GM21529 (cell line): ENCODE measurements around the gene HOXD8.

ENCODE experiments used
- ATAC-seq: cut with Tn5 transposase; IDR thresholded peaks from one replicate; pipeline ENCODE4 v1.9.1; 2021; ENCODE audit not compliant: unreplicated experiment

HOXD8 gene

GRCh38 chr2:176114930-176115625, 14.4 kb upstream of the HOXD8 start:
- no peak for ATAC-seq

GRCh38 chr2:176115883-176116813, 13.4 kb upstream of the HOXD8 start, which contains the start of gene HOXD10:
Gene HOXD10, plus strand, starts transcription at chr2:176116778. Its CDS starts 56 bp downstream, at chr2:176116834.
- ATAC-seq = no peak

DNA sequence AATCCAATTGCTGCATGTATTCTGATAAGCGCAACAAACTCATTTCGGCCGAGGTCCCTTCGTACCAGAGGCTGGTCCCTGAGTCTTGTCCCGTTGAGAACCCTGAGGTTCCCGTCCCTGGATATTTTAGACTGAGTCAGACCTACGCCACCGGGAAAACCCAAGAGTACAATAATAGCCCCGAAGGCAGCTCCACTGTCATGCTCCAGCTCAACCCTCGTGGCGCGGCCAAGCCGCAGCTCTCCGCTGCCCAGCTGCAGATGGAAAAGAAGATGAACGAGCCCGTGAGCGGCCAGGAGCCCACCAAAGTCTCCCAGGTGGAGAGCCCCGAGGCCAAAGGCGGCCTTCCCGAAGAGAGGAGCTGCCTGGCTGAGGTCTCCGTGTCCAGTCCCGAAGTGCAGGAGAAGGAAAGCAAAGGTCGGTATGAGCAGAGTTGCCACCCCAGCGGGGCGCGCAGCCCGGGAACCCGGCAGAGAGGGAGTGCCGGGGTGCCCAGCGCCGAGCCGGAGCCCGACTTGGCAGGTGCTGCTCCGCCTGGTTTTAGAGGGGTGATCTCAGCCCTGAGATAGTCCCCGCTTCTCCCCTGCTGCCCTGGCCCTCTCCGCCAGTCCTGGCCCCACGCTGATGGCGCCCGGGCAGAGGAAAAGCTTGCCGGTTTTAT, 12.2 kb upstream of the HOXD8 start:
- ATAC-seq = no peak

- ATAC-seq = no peak
Measured at GRCh38 chr2:176117823-176118371, 11.6 kb upstream of the HOXD8 start.

- ATAC-seq = no peak
Measured at GRCh38 chr2:176118601-176119339, 10.7 kb upstream of the HOXD8 start.

DNA sequence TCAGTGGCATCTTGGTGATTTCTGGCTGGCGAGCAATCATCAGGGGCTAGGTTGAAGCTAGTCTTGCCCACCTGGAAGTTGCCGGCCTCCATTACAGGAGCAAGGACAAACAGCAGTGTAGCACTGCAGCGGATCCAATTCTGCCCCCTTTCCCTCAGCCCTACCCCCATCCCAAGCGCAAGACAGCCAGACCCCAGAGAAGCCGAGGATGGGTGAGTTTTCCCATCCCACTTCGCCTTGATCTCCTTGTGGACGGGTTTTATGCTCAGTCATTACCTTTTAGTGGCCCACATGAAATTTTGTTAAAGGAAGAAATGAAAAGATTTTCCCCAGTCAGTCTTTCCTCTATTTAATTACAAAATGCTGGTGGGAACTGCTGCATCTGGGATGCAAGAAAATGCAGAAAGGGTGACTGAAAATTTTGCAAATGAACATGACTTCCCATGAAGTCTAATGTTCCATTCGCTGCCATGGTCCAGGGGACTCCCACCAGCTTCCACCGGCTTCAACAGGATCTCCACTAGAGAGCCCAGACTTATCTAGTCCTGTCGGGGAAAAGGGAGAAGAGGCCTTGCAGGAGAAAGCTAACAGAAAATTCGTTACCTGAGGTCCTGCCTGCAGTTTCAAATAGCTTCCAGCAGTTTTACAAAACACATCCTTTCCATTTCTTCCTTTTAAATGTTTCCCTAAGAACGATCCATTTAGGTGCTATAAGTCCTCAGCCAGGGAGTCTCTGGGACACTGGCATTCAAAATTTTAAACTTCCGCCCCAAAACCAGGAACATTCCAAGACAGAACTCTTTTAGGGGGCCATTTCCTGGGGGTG, 8.9 kb upstream of the HOXD8 start:
- ATAC-seq = no peak

DNA sequence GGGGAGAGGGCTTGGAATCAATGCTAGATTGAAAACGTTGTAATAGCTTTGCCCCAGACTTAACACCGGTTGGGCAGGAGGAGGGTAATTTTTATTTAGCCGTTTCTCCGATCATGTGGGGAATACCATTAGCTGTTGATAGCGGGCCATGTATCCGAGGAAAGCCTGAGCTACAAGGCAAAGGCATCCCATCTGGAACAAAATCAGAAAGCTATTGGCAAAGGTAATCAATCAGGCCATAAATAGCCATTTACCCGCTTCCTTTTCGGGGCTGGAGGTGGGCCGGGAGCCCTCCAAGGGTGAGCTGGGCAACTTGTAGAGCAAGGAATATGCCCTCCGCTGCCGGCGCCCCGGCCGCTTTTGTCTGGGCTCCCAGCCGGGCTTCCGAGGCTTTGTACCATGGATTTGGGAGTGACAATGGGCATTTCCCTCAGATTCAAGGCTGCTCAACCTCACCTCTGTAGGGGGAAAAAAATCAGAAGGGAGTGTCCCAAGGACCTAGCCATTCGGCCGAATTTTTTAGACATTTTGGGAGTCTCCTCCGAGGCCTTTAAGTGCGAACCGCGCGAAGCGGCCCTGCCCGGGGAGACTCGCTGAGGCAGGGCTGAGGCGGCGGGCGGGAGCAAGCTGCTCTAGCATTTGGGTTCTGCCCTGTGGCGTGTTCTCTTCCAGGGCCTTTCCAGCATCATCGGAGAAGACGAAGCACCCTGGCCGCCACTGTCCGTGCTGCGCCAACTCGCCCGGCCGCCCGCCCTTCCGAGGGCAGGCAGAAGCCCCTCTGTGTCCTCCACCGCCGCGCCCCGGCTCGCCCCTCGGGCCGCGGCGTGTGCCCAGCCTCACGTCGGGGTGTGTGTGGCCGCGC, 8.1 kb upstream of the HOXD8 start:
- no peak for ATAC-seq

GRCh38 chr2:176122052-176122682, 7.3 kb upstream of the HOXD8 start:
- ATAC-seq = no peak

- ATAC-seq = no peak
Measured at GRCh38 chr2:176122683-176123410, 6.7 kb upstream of the HOXD8 start, which contains the start of gene HOXD9. Gene HOXD9, plus strand, starts transcription at chr2:176122719. Its CDS starts 50 bp downstream, at chr2:176122769.

DNA sequence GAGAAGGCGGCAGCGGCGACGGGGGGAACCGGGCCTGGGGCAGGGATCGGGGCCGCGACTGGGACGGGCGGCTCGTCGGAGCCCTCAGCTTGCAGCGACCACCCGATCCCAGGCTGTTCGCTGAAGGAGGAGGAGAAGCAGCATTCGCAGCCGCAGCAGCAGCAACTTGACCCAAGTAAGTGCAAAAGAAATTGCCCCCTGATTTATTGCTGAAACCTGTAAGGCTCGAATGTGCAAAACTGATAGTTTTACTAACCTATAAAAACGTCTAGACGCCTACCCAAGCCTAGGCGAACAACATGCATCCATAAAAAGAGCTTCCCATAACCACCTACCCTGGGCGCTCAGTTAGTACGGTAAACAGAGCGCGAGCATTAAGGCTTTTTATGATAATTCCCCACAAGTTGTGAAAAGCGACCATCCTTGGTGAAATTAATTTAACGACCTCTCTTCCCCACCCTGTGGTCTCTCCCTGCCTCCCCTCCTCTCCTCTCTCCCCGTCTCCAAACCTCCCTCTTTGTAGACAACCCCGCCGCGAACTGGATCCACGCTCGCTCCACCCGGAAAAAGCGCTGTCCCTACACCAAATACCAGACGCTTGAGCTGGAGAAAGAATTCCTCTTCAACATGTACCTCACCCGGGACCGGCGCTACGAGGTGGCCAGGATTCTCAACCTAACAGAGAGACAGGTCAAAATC, 5.9 kb upstream of the HOXD8 start:
- ATAC-seq = no peak

DNA sequence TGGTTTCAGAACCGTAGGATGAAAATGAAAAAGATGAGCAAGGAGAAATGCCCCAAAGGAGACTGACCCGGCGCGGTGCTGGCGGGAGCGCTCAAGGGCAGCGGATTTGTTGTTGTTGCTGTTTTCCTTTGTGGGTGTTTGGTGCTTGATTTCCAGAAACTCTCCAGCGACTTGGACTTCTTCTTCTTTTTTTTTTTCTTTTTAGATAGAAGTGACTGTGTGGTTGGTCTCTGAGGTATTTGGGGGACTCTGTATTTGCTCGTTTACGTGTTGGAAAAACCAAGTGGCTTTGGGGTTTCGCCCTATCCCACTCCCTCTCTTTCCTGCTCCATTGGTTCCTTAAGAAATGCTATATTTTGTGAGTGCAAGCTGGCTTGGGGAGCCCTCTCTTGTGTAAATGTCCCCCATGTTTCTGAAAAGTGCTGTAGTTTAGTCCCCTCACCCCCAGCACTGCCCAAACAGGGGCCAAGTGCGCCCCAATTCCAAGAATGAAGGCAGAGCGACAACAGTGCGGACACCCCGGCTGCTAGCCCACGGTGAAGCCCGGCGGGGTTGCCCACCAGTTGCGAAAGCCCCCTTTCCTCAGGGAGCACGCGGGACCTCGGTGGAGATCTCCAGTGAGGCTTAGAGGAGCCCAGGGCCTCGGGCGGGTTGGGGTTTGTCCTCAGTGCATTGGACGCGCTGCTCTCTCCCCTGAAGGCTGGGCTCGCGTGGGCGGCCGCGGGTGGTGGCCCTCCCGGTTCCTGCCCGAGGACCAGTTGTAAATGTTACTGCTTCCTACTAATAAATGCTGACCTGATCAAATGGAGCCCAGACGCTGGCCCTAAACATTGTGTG, 5.2 kb upstream of the HOXD8 start:
- ATAC-seq = no peak

GRCh38 chr2:176124947-176125771, 4.3 kb upstream of the HOXD8 start:
- ATAC-seq = no peak

DNA sequence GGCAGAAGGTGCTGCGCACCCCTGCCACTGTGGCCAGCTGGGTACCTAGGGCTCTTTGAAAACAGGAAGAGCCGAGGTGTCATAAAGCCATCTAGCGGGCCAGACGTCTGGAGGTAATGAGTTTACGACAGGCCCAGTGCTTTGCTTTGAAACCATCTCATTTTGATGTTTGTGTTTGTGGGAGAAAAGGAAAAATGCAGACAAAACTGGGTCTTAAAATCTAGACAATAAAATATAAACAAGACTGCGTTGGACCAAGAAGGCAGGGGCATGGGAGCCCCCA, 3.8 kb upstream of the HOXD8 start:
- no peak for ATAC-seq

GRCh38 chr2:176126929-176127773, 2.4 kb upstream of the HOXD8 start:
- no peak for ATAC-seq

- ATAC-seq = no peak
Measured at GRCh38 chr2:176127774-176128072, 1.8 kb upstream of the HOXD8 start.
